Activated T-helper 1 cell treated with anti-CD3 and anti-CD28 coated beads, Interleukin-12 subunit alpha, Interleukin-12 subunit beta, Interleukin-2, Interleukin-4 antibody, amounts not matched to agents 30 ng/mL and 10 ng/mL and 1 ng/mL, durations not matched to agents 14 hours and 24 hours and 36 hours (primary cell): Measurements from ENCODE around the gene PRKG1. TPM values are rescaled to one million over a fixed set of nuclear protein-coding genes. Genes with fewer than 3 reads are reported as not detected.
"Not testable (repeated sequence)": the region's sequence is repeated elsewhere in the genome, so short reads cannot be mapped to it uniquely, and the experiment has no call there.

Experiments used
- DNase-seq: peaks from one replicate; pipeline ENCODE4 v3.0.0; 2021; ENCODE audit warnings: low spot score
- H3K27ac Mint-ChIP-seq: one replicate; pipeline ENCODE4 v1.8.0; 2021; ENCODE audit warnings: mild to moderate bottlenecking, mixed read lengths
- H3K27me3 Mint-ChIP-seq: one replicate; pipeline ENCODE4 v1.8.0; 2022; ENCODE audit warnings: mild to moderate bottlenecking, moderate library complexity, mixed read lengths; ENCODE audit not compliant: insufficient read depth
- H3K36me3 Mint-ChIP-seq: one replicate; pipeline ENCODE4 v1.8.0; 2021; ENCODE audit warnings: low read depth, mixed read lengths
- H3K4me1 Mint-ChIP-seq: one replicate; pipeline ENCODE4 v1.8.0; 2021; ENCODE audit warnings: low read depth, mixed read lengths
- H3K4me3 Mint-ChIP-seq: one replicate; pipeline ENCODE4 v1.8.0; 2021; ENCODE audit warnings: mild to moderate bottlenecking, moderate library complexity, mixed read lengths
- H3K9me3 Mint-ChIP-seq: one replicate; pipeline ENCODE4 v1.8.0; 2021; ENCODE audit warnings: mixed read lengths
- intact Hi-C: fragments of 100-400 bp; cut with micrococcal nuclease; formaldehyde crosslinking; loops from one replicate; pipeline ENCODE4 v1.15.1; 2024
- total RNA-seq: library from RNA; stranded (reverse); gene quantifications from 2 replicates; pipeline ENCODE4 v1.2.3, GENCODE V29; 2022

The PRKG1 gene
- total RNA-seq, 1 donor from 2014 or later, result not detected

GRCh38 chr10:51718804-51719291, 644.6 kb downstream of the PRKG1 start:
- Mint-ChIP-seq H3K36me3 (no peaks in the 10 kb centered on the region), H3K27me3 (peaks cover 4% of the 10 kb centered on the region), H3K4me1 (peaks cover 9% of the 10 kb centered on the region), H3K4me3 (no peak overlapping the region), H3K27ac (no peak overlapping the region), H3K9me3 (peaks cover 5% of the 10 kb centered on the region)
- DNase-seq, result no peak
- intact Hi-C loops, result no loop called here

DNA sequence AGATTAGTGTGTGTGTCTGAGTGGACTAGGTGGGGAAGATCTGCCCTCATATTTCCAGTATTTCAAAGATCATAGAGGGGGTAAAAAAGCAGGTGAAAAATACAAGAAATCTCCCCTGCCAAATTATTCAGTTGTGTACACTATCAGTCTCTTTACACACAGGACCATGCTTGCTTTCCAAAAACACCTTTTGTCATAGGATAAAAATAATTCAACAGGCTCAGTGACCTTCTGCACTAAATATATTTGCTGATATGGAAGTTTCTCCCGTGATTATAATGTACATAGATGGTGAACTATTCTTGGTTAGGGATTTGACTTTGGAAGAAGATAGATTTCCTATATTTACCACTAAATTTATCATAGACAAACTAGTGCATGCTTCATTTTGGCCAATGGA, 649.8 kb downstream of the PRKG1 start:
- intact Hi-C loops, result no loop called here
- Mint-ChIP-seq H3K27ac (no peak overlapping the region), H3K9me3 (peaks cover 5% of the 10 kb centered on the region), H3K4me1 (peaks cover 3% of the 10 kb centered on the region), H3K27me3 (peaks cover 4% of the 10 kb centered on the region), H3K4me3 (no peak overlapping the region), H3K36me3 (no peaks in the 10 kb centered on the region)
- no peak for DNase-seq

DNA sequence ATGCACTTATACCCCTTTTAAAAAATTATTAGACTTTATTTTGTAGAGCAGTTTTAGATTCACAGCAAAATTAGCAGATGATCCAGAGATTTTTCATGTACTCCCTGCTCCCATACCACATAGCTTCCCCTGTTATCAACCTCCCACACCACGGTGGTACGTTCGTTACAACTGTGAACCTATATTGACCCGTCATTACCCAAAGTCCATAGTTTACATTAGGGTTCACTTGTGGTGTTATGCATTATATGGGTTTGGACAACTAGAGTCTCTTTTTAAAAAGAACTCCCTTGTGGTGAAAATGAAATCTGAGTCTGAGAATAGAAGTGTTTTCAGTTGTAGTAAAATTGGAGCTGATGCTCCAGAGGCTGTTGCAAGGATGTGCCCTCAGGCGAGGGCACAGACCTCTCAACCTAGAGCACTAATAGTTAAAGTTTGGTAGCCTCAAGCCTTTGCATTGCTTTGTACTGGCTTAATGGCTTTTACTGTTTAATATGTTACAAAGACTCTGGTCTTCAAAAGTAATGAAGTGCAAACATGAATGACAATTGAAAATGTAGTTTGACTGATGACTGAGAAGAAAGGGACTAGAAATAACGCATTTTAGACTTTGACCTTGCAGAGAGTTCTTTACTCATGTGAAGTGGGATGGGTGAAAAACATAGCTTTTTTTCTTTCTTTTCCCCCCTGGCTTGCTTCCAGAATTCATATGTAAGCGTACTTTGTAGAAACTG, 655.7 kb downstream of the PRKG1 start:
- no peak overlapping the region for H3K4me3 Mint-ChIP-seq
- H3K9me3 Mint-ChIP-seq, result no peaks in the 10 kb centered on the region
- H3K4me1 Mint-ChIP-seq, result no peaks in the 10 kb centered on the region
- H3K27me3 Mint-ChIP-seq, result peaks cover 5% of the 10 kb centered on the region
- no peak for DNase-seq
- H3K27ac Mint-ChIP-seq, result no peak overlapping the region
- H3K36me3 Mint-ChIP-seq, result no peaks in the 10 kb centered on the region
- intact Hi-C loops, result no loop called here

DNA sequence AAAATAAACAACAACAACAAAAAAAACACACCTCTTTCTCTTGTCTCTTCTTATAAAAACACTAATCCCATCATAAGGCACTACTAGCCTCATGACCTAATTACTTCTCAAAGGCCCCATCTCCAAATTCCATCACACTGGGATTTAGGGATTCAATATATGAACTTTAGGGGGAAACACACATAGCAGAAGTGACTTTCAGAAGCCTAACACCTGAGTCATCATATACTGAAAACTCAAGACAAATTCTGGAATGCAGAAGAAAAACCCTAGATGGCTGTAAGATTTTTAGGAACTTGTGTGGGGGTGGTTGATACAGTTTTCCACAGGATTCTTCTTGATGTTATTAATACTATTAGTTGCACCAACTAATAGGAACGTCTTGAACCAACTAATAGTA, 658.8 kb downstream of the PRKG1 start:
- no peaks in the 10 kb centered on the region for H3K9me3 Mint-ChIP-seq
- no peak overlapping the region for H3K27ac Mint-ChIP-seq
- H3K27me3 Mint-ChIP-seq, result peaks cover 6% of the 10 kb centered on the region
- intact Hi-C loops, result no loop called here
- H3K4me1 Mint-ChIP-seq, result no peaks in the 10 kb centered on the region
- DNase-seq, result no peak
- H3K4me3 Mint-ChIP-seq, result no peak overlapping the region
- no peaks in the 10 kb centered on the region for H3K36me3 Mint-ChIP-seq

DNA sequence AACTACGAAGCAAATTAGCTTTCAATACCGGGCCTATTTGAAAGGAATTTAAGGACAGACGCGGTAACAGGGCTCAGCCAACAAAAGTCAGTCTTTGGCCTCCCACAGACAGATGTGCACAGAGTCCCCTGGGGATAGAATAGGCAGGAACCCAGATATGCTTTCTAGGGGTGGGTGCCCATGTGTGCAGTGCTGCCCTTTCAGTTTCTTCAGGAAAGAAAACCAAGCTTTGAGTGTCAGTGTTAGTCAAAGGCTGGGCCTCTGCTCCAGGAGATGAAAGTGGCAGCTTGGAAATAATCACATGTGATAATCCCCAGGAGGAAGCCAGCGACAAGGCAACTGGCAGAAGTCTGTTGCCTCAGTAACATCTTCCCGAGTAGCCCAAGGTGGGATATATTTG, 668.9 kb downstream of the PRKG1 start:
- Mint-ChIP-seq H3K4me3 (no peak overlapping the region), H3K9me3 (no peaks in the 10 kb centered on the region), H3K4me1 (no peaks in the 10 kb centered on the region), H3K27me3 (peaks cover 4% of the 10 kb centered on the region), H3K27ac (no peak overlapping the region), H3K36me3 (no peaks in the 10 kb centered on the region)
- no peak for DNase-seq
- intact Hi-C loops, result no loop called here

DNA sequence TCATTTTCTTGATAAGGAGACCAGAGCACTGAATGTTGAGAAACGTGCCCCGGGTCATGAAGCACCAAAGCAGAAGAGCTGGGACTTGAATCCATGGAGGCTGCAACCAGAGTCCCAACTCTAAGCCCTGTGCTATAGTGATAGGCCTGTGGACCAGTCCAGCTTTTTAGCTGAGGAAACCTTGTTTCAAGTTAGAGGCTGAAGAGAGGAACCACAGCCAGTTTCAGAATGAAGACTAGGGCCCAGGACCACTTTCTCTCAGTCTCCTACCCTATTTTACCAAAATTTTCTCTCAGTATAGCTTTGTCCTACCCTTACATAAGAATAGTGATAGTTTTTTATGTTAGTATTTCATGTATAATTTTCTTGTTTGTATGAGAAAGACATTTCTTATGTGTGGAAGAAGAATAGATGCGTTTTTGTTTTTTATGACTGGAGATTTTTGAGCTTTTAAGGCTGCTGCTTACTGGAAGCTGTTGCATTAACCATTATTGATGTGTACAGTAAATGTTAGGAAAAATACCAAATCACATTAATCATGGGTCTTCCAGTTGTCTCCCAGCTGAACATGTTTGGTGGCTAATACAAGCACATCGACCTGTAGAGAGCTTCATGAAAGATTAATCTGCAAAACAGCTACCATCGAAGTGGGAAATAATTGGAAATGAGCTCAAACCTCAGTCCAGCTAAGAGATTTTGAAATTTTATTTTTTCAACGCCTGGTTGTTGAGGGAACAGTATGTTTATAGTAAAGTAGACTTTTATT, 670.1 kb downstream of the PRKG1 start:
- intact Hi-C loops, result no loop called here
- H3K27me3 Mint-ChIP-seq, result peaks cover 4% of the 10 kb centered on the region
- H3K36me3 Mint-ChIP-seq, result no peaks in the 10 kb centered on the region
- no peak overlapping the region for H3K27ac Mint-ChIP-seq
- H3K4me1 Mint-ChIP-seq, result no peaks in the 10 kb centered on the region
- DNase-seq, result no peak
- no peak overlapping the region for H3K4me3 Mint-ChIP-seq
- no peaks in the 10 kb centered on the region for H3K9me3 Mint-ChIP-seq

GRCh38 chr10:51745397-51745796, 671.1 kb downstream of the PRKG1 start:
- Mint-ChIP-seq H3K36me3 (no peaks in the 10 kb centered on the region), H3K4me3 (no peak overlapping the region), H3K27ac (no peak overlapping the region), H3K4me1 (no peaks in the 10 kb centered on the region), H3K27me3 (peaks cover 4% of the 10 kb centered on the region), H3K9me3 (no peaks in the 10 kb centered on the region)
- intact Hi-C loops, result no loop called here
- DNase-seq, result no peak

DNA sequence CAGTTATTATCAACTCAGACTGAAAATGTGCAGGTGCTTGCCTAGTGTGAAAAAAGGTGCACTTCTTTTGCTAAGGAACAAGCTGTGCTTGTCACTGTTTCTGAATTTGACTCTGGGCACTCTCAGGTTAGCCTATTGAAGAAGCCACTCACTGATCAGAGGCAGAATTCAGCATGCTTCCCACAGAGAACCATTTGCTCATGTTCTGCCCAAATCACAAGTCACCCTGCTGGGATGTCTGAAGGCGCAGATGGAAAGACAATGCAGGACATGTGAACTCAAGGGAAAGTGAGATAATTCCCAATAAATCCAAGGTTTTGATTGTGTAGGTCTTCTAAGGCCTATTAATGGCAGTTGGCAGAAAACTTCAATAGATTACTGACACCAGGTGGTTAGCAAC, 672.9 kb downstream of the PRKG1 start:
- H3K27ac Mint-ChIP-seq, result no peak overlapping the region
- intact Hi-C loops, result no loop called here

DNA sequence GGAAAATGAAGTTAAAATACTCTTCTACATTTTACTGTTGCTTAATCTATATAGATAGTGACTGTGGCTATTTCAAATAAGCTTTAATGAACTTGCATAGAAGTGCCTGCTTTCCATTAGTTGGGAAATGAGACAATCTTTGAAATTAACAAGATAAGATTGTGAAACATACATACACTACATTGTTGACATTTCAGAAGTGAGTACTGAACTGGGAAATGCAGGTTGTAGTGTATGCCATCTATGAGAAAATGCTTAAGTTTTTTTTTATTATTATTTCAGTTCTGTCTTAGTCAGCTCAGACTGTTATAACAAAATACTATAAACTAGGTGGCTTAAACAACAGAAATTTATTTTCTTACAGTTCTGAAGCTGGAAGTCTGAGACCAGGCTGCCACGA, 674.7 kb downstream of the PRKG1 start:
- intact Hi-C loops, result no loop called here
- no peaks in the 10 kb centered on the region for H3K9me3 Mint-ChIP-seq
- H3K27me3 Mint-ChIP-seq, result no peaks in the 10 kb centered on the region
- DNase-seq, result no peak
- no peaks in the 10 kb centered on the region for H3K36me3 Mint-ChIP-seq
- no peak overlapping the region for H3K27ac Mint-ChIP-seq
- H3K4me1 Mint-ChIP-seq, result no peaks in the 10 kb centered on the region
- H3K4me3 Mint-ChIP-seq, result no peak overlapping the region

More for the DNA sequence above, 672.9 kb downstream of the PRKG1 start:
- Mint-ChIP-seq H3K4me3 (no peak overlapping the region), H3K27me3 (no peaks in the 10 kb centered on the region), H3K36me3 (no peaks in the 10 kb centered on the region), H3K4me1 (no peaks in the 10 kb centered on the region), H3K9me3 (no peaks in the 10 kb centered on the region)
- DNase-seq, result no peak

DNA sequence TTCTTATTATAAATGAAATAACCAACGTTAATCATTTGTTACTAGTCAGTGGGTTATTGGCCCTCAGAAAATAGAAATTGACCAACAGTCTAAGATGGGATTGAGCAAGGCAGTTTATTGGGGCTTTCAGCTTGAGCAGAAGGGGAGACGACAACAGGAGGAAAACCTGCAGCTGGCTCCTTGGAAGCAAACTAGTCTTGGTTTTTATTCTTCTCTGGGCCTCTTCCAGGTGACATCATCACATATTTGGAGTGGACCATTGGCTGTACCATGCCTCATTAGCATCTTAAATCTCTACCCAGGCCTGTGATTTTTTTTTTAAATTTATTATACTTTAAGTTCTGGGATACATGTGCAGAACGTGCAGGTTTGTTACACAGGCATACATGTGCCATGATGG, 684.1 kb downstream of the PRKG1 start:
- intact Hi-C loops, result no loop called here
- no peaks in the 10 kb centered on the region for H3K4me1 Mint-ChIP-seq
- DNase-seq, result no peak
- no peaks in the 10 kb centered on the region for H3K9me3 Mint-ChIP-seq
- no peaks in the 10 kb centered on the region for H3K27me3 Mint-ChIP-seq
- no peaks in the 10 kb centered on the region for H3K36me3 Mint-ChIP-seq
- no peak overlapping the region for H3K4me3 Mint-ChIP-seq
- no peak overlapping the region for H3K27ac Mint-ChIP-seq

DNA sequence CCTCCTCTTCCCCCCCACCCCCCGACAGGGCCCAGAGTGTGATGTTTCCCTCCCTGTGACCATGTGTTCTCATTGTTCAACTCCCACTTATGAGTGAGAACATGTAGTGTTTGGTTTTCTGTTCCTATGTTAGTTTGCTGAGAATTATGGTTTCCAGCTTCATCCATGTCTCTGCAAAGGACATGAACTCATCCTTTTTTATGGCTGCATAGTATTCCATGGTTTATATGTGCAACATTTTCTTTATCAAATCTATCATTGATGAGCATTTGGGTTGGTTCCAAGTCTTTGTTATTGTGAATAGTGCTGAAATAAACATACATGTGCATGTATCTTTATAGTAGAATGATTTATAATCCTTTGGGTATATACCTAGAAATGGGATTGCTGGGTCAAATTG, 684.6 kb downstream of the PRKG1 start:
- H3K4me1 Mint-ChIP-seq, H3K27me3 Mint-ChIP-seq, DNase-seq, intact Hi-C loops, H3K9me3 Mint-ChIP-seq, H3K27ac Mint-ChIP-seq, H3K36me3 Mint-ChIP-seq, H3K4me3 Mint-ChIP-seq: not testable (repeated sequence)

GRCh38 chr10:51759896-51760534, 685.7 kb downstream of the PRKG1 start:
- Mint-ChIP-seq H3K4me1 (no peaks in the 10 kb centered on the region), H3K27me3 (no peaks in the 10 kb centered on the region), H3K36me3 (no peaks in the 10 kb centered on the region), H3K9me3 (no peaks in the 10 kb centered on the region), H3K27ac (no peak overlapping the region), H3K4me3 (no peak overlapping the region)
- no peak for DNase-seq
- intact Hi-C loops, result no loop called here
